GM18870 (cell line): Measurements from ENCODE around the gene RTP5.
"Not testable (repeated sequence)": the region's sequence is repeated elsewhere in the genome, so short reads cannot be mapped to it uniquely, and the experiment has no call there.

Source experiments
- ATAC-seq: cut with Tn5 transposase; IDR thresholded peaks from one replicate; pipeline ENCODE4 v1.9.1; 2021; ENCODE audit warnings: moderate library complexity; ENCODE audit not compliant: unreplicated experiment

The RTP5 gene

GRCh38 chr2:241913703-241914102 is 44.2 kb downstream of the RTP5 start:
- ATAC-seq, result no peak

DNA sequence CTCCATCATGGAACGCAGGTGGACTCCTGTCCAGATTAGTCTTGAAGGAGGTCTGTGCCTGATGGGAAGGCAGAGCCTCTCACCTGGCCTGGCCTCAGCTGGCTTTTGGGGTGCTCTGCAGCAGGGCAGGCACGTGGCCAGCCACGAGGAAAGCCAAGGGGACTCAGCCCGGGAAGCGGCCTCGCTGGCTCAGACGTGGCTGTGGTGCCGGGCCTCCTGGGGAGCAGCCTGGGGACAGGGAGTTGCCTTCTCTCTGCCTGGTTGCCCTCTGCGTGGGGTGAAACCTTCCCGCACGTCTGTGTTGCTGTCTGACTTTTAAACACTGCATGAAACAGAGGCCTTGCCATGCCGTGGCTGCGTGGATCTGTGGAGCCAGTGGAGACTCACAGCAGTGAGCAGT is 45.0 kb downstream of the RTP5 start:
- ATAC-seq, result no peak

DNA sequence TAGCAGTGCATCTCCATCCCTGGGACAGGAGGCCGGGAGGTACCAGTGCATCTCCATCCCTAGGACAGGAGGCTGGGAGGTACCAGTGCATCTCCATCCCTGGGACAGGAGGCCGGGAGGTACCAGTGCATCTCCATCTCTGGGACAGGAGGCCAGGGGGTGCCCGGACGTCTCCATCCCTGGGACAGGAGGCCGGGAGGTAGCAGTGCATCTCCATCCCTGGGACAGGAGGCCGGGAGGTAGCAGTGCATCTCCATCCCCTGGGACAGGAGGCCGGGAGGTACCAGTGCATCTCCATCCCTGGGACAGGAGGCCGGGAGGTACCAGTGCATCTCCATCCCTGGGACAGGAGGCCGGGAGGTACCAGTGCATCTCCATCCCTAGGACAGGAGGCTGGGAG is 52.1 kb downstream of the RTP5 start:
- not testable (repeated sequence) for ATAC-seq

DNA sequence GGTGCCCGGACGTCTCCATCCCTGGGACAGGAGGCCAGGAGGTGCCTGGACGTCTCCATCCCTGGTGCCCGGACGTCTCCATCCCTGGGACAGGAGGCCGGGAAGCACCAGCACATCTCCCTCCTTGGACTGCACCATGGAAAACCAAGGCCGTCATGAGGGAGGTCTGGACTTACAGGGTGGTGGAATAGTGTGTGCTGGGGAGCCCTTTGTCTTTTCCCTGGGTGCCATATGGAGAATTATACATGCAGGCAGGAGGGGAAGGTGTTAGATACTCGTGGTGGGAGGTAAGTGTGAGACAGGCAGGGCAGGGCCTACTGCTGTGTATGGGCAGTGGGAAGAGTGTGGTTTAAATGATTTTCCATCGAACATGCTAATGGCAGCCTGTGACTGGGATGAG is 52.9 kb downstream of the RTP5 start:
- ATAC-seq, result no peak

DNA sequence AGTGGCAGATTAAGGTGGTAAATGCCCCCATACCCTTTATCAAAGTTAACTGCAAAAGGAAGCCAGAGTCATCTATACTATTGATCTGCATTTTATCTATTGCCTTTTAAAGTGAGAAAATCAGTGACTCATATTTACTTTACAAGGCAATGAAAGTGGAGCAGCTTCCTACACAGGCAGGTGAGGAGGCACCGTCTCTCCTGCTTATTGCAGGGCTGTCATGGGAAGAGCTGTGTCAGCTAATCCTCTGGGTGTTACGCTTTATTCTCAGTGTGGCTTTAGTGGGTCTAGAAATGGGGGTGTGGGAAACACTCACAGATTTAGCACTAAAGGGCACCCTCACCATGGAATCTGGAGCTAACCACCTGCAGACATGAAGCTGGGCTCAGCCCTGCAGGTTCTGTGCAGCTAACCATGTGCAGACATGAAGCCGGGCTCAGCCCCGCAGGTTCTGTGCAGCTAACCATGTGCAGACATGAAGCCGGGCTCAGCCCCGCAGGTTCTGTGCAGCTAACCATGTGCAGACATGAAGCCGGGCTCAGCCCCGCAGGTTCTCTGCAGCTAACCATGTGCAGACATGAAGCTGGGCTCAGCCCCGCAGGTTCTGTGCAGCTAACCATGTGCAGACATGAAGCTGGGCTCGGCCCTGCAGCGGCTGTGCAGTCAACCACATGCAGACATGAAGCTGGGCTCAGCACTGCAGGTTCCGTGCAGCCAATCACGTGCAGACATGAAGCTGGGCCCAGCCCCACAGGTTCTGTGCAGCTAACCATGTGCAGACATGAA is 53.5 kb downstream of the RTP5 start:
- not testable (repeated sequence) for ATAC-seq
